HG03571 (cell line): Measurements from ENCODE around the gene DHX8.
A peak's percentile ranks its signal among the peaks of the same experiment; 100 is the strongest.
"Not testable (repeated sequence)": the region's sequence is repeated elsewhere in the genome, so short reads cannot be mapped to it uniquely, and the experiment has no call there.

Experiments used
- ATAC-seq: cut with Tn5 transposase; IDR thresholded peaks from one replicate; pipeline ENCODE4 v1.9.1; 2021; ENCODE audit not compliant: unreplicated experiment

DHX8 gene

DNA sequence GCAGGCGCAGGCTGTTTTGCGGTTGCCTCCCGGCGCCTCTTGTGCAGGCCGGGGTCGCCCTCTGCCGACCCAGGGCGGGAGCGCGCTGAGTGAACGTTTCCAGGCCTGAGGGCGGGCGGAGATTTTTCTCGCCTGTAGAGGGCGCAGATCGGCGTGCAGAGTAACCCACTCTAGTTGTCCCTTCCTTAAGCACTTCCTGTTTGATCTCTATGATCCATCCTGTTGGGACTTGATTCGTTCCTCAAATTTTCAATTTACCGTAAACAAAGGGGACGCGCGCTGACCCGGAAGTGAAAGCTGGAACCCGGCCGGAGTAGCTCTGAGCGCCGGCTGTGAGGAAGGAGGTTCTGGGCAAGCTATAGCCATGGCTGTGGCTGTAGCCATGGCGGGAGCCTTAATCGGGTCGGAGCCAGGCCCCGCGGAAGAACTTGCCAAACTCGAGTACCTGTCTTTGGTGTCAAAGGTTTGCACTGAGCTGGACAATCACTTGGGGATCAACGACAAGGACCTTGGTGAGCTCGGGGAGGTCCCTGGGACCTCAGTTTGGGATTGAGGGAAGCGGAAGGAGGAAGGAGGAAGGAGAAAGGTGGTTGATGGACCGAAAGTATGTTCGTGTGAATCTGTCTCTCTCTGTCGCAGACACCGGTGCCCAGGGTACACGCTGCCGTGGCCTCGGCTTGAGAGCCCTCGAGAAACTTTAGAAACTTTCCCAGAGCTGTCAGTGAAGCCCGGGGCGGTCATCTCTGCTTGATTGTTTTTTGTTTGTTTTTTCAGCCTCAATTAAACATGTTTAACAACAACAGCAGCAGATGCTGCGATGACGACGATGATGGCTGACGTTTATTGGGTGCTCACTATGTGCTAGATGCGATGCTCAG is at the start of gene DHX8:
TSS of gene DHX8 (plus strand) at position 302 of the 878 bp plus-strand sequence. CDS start at position 365, 63 bp downstream.
- ATAC-seq: peak; percentile 95

DNA sequence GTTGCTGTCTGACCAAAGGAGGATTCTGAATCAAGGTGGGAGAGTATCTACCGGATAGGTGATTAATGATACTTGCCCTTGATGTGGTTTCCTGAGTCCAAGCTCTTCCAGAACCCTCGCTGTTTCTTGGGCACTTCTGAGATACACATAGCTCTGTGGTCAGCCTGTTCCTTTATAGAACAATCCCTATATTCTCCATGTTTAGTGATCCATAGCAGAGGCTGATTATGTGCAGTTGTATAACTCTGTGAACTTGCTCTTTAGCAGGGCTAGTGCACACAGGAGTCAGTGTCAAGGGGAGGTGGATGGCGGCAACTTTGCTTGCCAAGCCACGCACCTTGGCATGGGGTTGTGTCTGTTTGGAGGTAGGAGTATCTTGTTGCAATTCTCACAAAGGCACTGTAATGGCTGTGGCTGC is 48.9 kb upstream of the DHX8 start:
- ATAC-seq: no peak

DNA sequence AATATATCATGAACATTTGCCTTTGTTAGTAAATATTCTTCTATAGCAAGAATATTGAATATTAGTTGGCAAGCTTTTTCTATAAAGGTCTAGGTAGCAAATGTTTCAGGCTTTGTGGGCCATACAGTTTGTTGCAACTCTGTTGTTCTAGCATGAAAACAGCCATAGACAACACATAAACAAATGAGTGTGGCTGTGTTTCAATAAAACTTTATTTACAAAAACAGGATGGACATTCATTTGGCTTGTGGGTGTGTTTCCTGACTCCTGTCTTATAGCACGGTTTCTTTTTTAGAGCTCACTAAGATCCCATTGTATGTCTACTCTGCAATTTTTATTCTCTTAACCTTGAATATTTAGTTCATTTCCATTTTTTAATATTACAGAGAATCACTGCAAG is 46.0 kb upstream of the DHX8 start:
- no peak for ATAC-seq

DNA sequence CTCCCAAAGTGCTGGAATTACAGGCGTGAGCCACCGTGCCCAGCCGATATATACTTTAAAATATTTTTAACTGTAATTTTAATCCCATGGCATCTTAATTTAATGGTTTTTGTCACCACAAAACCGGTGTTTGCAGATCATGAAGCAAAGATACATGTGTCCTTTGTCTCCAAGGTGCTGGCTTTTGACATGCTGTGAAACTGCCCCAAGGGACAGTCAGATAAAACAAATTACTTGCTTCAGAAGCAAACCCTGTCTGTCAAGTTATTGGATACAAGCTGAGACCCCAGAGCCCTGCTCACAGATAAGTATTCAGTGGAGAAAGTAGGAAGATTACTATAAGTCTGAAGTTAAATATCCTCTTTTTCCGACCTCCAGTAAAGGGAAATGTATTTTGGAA is 45.1 kb upstream of the DHX8 start:
- ATAC-seq: no peak

DNA sequence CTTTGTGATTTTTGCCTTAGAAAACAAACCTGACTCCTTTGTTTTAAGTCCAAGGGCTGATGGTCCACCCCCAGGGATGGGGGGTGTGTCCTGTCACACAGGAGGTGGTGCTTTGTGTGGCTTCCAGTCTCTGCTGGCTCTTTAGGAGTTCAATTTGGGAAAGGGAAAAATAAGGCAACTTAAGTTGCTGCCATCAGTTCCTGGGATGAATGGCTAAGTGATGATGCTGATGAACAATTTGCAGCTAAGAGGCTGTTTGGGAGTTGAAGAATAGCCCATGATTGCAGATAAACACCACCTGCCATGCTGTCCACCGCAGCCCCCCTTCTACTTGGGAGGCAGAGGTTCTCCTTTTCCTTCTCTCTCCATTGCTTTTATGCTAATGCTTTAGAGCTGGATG is 44.7 kb upstream of the DHX8 start:
- no peak for ATAC-seq

DNA sequence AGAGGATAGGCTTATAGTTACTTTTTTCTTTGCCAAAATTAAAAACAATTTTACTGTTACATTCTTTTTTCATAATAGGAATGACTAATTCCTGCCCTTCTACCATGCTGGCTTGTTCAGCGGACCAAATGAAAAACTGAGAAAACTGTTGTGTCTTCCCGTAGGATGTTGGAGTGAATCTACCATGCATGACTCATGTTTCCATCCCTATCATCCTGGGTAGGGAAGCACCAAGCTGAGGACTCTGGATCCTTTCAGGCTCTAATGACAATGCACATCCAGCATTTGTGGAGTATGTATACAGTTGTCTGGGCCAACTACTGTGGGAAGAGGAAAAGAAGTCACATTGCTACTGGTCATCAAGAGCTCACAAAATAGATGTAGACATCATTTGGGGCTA is 41.1 kb upstream of the DHX8 start:
- ATAC-seq: no peak

DNA sequence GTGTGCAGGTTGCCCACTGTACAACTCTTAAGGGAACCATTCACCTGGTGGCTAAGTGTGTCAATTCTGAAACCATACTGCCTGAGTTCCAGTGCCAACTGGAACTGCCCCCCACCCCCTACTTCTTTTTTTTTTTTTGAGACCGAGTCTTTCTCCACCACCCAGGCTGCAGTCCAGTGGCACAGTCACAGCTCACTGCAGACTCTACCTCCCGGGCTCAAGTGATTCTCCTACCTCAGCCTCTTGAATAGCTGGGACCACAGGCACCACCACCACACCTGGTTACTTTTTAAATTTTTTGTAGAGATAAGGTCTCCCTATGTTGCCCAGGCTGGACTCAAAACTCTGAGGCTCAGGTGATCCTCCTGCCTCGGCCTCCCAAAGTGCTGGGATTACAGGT is 40.4 kb upstream of the DHX8 start:
- no peak for ATAC-seq

DNA sequence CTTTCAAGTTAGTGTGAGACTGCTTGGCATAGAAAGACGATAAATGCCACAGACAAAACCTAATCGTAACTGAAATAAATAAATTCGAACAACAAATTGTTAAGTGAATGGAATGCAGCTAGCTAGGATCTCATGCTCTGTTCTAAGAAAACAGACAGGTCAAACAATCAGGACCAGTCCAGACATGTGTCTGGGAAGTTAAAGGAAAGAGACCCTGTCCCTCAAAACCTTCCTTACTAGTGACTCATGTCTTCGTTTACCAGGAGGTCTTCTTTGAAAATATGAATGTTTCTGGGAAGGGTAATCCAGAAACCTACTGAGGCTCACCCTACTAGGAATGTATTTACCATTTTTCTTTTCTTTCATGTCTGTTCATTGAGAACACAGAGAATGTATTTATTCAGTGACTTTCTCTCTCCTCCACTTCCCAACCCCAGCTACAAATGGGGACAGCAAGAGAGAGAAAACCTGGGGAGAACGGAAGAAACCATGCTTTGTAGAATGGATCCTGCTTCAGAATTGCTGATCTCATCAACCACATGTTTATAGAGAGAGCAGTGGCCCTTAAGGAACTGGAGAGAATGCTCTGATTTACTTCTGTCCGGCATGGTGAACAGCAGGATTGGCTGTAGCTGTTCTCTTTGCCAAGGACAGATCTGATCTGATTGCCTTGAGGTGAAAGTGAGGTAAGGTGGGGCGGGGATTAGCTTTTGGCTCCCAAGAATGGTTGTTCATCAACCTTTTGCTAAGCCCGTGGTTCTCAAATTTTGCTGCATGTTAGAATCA is 39.4 kb upstream of the DHX8 start:
- no peak for ATAC-seq

DNA sequence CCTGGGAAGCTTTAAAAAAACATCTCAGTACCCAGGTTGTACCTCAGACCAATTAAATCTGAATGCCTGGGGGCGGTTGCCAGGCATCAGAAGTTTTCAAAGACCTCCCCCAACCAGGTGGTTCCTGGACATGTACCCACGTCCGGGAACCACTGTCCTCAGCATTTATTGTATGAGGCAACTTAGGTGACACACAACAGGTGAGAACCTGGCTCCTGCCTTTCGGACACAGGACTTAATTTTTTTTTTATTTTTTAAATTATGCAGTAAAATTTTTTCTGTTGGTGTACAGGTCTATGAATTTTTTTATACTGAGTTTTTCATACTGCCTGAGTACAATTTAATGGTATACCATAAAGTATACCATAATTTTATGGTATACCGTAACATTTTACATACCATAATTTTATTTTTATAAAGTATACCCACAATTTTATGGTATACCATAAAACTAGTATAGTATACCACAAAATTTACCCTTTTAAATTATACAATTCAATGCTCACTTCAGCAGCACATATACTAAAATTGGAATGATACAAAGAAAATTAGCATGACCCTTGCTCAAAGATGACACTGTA is 38.7 kb upstream of the DHX8 start:
- no peak for ATAC-seq

DNA sequence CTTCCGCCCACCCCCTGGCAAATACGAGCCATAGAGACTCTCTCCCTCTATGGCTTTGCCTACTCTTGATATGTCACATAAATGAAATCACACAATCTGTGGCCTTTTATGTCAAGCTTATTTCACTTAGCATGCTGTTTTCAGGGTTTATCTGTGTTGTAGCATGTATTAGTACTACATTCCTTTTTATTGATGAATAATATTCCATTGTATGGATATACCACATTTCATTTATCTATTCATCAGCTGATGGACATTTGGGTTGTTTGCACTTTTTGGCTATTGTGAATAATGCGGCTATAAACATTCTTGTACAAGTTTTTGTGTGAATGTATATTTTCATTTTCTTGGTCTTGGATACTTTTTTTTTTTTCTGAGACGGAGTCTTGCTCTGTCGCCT is 37.0 kb upstream of the DHX8 start:
- no peak for ATAC-seq

DNA sequence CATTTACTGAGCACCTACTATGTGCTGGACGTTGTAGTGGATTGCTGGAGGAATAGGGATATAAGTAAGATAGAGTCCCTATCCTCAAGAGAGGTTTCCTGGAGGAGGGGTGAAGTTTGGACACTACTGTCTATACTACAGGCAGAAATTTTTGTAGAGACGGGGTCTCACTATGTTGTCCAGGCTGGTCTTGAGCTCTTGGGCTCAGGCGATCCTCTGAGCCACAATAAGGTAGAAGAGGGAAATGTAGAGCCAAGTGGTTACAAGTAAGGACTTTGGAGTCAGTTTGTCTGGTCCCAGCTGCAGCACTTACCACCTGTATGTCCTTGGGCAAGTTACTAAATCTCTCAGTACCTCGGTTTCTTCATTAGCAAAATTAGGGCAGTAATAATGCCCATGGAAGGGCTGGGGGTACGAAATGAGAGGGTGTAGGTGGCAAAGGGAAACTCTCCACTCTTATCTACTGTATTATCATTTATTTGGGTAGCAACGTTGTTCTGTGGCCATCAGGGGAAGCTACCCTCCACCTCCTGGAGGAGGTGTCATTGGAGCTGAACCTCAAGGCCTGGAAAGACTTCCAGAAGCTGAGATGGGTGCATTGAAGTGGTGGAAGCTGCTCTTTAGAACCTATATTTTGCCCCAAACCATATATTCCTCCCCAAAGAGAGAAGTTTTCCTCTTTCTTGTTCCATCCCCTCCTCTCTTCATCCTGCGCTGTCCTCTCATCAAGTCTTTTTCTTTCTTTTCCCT is 34.9 kb upstream of the DHX8 start:
- ATAC-seq: no peak

DNA sequence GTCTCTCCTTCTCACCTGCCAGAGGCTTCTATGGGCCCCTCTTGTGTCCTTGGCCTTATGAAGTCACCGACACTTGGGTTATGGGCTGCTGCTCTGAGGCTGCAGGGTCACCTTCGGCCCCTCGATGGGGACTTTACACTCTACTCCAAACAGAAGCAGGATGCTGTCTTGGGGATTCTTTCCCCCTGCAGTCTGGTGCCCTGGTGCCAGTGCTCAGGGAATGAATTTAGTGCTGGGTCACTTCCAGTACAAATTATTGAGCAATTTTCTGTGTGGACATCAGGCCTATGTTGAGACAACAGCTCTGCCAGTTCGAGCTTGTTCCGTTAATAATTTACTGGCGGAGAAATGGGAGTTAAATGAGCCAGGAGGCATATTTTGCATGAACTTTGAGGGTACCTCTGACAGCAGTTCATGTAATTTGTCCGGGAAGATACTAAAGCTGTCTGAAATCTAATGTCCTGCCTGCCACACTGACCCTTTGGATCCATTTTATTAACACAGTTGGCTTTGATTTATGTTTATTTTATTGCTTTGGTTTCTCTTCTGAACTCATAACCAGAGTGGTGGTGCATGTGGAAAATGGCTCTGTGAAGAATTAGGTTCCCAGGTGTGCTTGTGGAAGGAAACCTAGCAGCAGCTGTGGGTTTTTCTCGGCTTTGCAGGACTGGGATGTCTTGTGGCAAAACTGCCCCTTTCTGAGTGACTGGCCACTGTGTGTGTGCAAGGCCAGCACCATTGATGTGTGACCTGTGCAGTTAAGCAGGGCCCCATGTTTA is 34.1 kb upstream of the DHX8 start:
- ATAC-seq: no peak

DNA sequence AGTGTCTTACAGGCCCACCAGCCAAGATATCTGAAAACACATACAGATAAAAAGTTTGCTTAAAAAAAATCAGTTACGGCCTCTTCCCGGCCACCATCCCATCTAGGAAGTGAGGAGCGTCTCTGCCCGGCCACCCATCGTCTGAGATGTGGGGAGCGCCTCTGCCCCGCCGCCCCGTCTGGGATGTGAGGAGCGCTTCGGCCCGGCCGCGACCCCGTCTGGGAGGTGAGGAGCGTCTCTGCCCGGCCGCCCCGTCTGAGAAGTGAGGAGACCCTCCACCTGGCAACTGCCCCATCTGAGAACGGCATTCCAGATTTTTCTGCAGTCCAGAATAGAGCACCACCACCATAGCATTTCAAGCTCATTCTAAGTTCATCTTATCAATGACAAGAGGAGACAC is 33.0 kb upstream of the DHX8 start:
- not testable (repeated sequence) for ATAC-seq

DNA sequence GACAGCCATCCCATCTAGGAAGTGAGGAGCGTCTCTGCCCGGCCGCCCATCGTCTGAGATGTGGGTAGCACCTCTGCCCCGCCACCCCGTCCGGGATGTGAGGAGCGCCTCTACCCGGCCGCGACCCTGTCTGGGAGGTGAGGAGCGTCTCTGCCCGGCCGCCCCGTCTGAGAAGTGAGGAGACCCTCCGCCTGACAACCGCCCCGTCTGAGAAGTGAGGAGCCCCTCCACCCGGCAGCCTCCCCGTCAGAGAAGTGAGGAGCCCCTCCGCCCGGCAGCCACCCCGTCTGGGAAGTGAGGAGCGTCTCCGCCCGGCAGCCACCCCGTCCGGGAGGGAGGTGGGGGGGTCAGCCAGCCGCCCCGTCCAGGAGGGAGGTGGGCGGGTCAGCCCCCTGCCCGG is 32.0 kb upstream of the DHX8 start:
- ATAC-seq: not testable (repeated sequence)

DNA sequence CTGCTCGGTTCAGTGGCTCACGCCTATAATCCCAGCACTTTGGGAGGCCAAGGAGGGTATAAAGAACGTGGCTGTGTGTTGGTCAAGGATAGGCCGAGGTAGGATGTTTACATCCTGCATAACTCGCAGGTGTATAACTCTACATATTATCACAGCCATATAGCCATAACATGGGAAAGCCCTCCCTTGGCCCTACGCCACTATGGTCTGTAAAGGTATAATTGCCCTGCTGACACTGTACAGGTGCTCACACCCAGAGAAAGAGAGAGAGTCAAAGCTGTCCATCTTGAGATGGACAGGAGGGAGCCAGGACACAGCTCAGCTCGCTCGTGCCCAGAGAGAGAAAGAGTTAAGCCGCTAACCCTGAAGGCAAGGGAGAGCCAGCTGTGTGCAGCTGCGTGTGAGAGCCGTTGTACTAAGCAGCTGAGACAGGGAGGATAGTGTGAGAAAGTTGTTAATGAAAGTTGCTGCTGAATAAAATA is 30.4 kb upstream of the DHX8 start:
- no peak for ATAC-seq

DNA sequence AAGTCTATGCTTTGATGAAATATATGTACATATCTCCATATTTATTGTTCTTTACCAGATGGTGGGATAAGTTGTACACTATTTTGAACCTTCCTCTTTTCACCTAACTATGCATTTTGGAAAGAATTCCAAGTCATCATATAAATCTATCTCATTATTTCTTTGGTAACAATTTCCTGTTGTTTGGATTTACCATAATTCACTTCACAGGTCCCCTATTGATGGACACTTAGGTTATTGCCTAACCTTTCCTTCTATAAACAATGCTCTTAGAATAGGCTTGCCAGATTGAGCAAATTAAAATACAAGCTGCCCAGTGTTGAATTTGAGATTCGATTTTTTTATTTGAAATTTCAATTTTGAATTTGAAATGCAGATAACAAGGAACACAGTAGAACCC is 28.9 kb upstream of the DHX8 start:
- ATAC-seq: no peak

DNA sequence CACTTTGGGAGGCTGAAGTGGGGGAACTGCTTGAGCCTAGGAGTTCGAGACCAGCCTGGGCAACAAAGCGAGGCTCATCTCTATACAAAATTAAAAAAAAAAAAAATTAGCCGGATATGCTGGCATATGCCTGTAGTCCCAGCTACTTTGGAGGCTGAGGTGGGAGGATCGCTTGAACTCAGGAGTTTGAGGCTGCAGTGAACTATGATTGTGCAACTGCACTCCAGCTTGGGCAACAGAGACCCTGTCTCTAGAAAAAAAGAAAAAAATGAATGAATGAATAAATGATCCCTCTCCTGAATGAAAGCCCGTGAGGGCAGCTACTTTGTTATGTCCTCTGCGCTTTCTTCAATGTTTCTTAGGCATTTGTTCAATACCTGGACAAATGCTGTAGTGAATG is 27.7 kb upstream of the DHX8 start:
- ATAC-seq: no peak

DNA sequence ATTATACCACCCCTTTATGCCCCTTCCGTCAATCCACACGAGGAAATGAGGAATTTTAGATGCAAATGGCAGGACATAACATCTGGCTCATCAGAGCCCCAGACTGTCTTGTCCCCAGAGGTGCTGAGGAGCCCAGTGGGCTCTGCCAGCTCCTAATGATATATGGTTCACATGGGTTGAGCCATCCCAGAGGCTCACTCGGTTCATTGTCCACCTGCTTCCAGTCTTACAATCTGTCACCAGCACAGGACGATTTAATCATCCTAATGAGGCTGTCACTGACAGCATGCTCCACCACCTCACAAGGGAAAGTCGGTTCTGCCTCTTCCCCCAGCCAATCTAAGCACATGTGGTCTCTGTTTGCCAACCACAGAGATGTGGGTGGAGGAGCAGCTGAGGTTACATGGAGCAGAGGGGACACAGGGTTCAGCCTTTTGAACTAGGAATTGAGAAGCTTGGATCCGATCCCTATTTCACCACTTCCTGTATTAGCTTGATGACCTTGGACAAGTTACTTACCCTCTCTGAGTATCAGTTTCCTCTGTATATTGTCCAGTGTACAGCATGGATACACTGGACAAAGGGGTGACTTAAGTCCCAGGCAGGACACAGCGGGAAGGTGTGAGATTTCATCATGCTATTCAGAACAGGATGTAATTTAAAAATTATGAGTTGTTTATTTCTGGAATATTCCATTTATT is 27.0 kb upstream of the DHX8 start:
- no peak for ATAC-seq

DNA sequence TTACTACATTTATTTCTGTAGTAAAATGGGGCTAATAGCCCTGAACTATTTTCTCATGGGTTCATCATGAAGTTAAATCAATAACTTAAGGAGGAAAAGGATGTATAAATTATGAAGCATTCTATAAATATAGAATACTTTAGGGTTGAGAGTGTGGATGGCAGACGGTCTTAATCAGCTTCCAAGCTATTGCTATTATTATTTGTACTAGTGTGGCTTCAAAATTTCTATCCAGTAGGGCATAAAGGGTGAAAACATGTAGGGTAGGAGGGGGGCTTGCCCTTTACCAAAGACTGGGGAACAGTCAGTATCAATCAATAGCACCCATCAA is 26.4 kb upstream of the DHX8 start:
- no peak for ATAC-seq

DNA sequence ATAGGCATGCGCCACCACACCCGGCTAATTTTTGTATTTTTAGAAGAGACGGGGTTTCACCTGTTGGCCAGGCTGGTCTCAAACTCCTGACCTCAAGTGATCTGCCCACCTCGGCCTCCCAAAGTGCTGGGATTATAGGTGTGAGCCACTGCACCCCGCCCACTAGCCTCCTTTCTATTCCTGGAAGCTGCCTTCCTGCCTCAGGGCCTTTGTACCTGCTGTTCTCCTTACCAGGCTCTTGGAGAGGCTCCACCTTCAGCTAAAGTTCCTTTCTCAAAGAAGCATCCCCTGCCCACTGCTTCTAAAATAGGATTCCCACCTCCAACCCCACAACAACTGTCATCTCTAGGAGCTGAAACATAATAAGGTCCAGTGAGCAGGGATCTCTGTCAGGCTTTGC is 23.9 kb upstream of the DHX8 start:
- not testable (repeated sequence) for ATAC-seq
